Ishikawa (cell line): ENCODE measurements around the gene COMMD1.

Source experiments
- EGR1 ChIP-seq: IDR thresholded peaks from 2 replicates; pipeline ENCODE4 v1.6.1; 2012
- EP300 ChIP-seq: IDR thresholded peaks from 2 replicates; pipeline ENCODE4 v1.6.1; 2012; ENCODE audit warnings: borderline replicate concordance

- TF ChIP-seq EGR1: no peak
- no peak for TF ChIP-seq EP300
These were observed 273.3 kb downstream of the COMMD1 start for GRCh38 chr2:62178741-62179271.
